ENCODE data around the gene GLI3.
"Not testable (repeated sequence)": the region's sequence is repeated elsewhere in the genome, so short reads cannot be mapped to it uniquely, and the experiment has no call there.

GLI3 gene

GRCh38 chr7:42210333-42210732, 26.7 kb downstream of the GLI3 start:
- no peak for DNase-seq

- DNase-seq: not testable (repeated sequence)
Measured at GRCh38 chr7:42209085-42209484, 27.9 kb downstream of the GLI3 start.

GRCh38 chr7:42208572-42208971, 28.4 kb downstream of the GLI3 start:
- DNase-seq: no peak

DNA sequence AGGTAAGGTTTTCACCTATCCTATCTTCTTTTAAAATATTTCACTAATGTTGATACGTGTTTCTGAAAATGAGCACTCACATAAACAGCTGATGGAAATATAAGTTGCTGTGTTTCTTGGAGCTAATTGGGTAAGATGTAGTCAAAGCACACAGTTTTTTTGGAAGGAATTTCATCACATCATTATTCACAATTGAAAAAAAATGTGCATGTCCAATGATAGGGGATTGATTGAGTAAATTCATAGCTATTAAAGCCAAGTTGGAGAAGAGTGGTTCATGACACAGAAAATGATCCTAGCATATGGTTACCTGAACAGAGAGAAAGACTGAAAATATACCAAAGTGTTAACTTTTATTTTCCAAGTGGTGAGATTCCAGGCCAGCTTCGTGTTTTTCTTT, 29.6 kb downstream of the GLI3 start:
- DNase-seq: no peak

DNA sequence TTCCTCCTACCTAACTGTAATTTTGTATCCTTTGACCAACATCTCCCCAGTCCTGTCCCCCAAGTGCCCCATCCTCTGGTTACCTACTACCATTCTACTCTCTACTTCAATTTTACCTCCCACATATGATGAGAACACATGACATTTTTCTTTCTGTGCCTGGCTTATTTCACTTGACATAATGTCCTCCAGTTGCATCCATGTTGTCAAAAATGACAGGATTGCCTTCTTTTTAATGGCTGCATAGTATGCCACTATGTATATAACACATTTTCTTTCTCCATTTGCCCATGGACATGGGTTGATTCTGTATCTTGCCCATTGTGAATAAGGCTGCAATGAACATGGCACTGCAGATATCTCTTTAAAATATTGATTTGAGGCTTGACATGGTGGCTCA, 33.7 kb downstream of the GLI3 start:
- no peak for DNase-seq

GRCh38 chr7:42202601-42203000, 34.4 kb downstream of the GLI3 start:
- no peak for DNase-seq

- no peak for DNase-seq
Measured at GRCh38 chr7:42198974-42199668, 37.9 kb downstream of the GLI3 start.

GRCh38 chr7:42198296-42198695, 38.7 kb downstream of the GLI3 start:
- no peak for DNase-seq

DNA sequence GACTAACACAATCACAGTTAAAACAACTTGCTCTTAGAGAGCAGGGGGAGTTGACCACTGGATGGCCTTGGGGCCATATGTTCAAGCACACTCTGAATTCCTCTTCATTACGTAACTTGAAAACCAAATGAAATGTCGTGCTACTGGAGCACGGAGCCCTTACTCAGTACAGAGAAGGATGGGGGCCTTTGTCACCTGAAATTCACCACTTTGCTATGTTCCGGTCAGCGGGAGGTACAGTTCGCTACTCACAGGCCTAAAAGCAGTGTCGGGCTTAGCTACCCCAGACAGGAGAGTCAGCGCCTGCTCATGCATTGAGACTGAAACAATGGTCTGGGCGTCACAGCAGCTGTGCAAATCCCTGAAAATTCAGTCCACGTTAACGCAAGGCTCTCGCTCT, 39.6 kb downstream of the GLI3 start:
- DNase-seq: no peak

DNA sequence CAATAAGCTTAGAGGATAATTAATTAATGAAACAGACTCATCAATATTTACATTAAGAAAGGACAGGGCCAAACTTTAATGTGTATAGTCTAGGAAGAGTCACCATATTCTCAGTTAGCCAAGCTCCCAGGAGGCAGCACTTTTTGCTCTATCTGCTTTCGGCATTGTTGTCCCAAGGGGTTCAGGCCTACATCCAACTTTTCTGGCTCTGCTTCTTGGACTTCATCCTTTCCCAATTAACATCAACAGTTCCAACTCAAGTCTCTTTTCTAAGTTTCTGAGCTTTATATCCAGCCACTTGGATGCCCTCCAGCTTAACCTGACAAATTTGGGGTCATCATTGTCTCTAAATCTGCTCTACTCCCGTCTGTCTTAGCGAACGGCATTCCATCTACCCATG, 42.8 kb downstream of the GLI3 start:
- DNase-seq: no peak

DNA sequence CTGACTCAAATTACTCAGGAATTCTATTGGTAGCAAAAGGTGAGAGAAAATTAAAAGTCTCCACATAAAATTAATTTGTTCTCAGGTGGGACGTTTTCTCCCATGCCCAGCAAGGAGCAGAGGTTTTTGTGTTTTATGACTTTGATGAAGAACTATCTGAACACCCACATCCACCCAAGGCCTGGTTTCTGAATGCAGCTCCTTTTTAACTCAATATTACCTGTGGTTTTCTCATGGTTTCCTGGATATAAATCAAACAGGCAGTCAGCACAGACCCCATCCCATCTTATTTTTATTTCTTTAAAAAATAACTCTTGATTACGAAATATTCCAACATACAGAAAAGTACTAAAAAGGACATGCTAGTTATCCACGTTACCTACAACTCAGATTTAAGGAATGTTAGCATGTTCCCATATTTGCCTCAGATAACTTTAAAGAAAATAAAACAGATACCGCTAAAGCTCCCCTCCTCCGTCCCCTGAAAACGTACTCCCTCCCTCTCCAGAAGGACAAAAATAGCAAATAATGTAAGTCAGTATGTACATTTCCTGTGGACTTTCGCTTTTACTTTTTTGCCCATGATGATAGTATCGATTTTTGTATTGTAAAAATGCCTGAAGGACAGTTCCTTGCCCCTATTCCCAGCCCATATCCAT, 43.4 kb downstream of the GLI3 start:
- DNase-seq: no peak

GRCh38 chr7:42192851-42193461, 44.1 kb downstream of the GLI3 start:
- DNase-seq: no peak

GRCh38 chr7:42192066-42192465, 44.9 kb downstream of the GLI3 start:
- no peak for DNase-seq

DNA sequence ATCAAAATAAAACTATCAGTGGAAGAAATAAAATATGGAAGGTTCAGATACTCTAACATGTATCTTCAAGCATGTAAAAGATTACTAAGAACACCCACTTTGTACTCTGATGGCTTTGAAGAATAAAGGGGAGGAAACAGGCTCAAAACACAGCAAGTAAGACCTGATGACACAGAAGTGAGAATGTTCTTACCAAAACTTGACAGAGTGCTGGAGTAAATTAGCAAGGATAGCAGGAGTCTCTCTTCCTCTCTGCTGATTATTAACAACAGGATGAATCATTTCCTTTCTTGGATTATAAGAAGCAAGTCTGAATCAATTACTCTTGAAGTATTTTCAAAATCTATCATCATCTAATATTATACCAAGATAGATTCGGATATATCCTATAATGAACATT, 47.5 kb downstream of the GLI3 start:
- DNase-seq: no peak

DNA sequence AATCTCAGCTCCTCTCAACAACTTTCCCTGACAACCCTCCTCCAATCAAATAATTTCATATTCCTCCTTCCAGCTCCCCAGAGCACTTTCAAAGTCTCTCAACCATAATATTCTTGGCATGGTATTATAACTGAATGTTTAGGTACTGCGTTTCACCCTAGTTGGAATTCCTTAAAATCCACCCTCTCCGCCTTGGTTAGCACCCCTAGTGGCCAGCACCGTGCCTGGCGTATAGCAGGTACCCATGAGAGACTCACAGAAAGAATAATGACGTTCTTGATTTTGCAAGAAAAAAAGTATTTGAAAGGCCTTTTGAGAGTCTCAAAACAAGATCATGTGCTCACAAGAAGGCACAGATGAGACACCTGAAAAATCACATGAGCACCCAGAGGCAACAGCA, 50.9 kb downstream of the GLI3 start:
- no peak for DNase-seq

GRCh38 chr7:42185726-42186125, 51.3 kb downstream of the GLI3 start:
- DNase-seq: no peak

GRCh38 chr7:42183547-42183946, 53.5 kb downstream of the GLI3 start:
- no peak for DNase-seq

DNA sequence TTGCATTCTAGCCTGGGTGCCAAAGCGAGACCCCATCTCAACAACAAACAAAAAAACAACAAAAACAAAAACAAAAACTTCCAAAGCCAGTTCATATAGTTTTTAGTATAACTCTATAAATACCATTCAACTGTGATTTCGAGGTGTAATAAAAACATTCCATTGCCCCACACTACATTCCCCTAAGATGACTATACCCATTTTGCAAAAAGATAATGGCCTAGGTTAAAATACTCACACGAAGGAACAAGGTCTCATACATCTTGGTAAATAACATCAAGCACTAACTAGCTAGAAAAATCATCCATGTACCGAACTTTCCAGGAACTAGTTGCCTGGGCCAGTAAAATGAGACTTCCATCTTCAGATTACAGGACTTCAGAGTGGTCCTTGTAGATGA, 55.4 kb downstream of the GLI3 start:
- DNase-seq: no peak

- DNase-seq: no peak
Measured at GRCh38 chr7:42180806-42181205, 56.2 kb downstream of the GLI3 start.

- no peak for DNase-seq
Measured at GRCh38 chr7:42176724-42177101, 60.3 kb downstream of the GLI3 start.

GRCh38 chr7:42175834-42176723, 60.9 kb downstream of the GLI3 start:
- DNase-seq: no peak

DNA sequence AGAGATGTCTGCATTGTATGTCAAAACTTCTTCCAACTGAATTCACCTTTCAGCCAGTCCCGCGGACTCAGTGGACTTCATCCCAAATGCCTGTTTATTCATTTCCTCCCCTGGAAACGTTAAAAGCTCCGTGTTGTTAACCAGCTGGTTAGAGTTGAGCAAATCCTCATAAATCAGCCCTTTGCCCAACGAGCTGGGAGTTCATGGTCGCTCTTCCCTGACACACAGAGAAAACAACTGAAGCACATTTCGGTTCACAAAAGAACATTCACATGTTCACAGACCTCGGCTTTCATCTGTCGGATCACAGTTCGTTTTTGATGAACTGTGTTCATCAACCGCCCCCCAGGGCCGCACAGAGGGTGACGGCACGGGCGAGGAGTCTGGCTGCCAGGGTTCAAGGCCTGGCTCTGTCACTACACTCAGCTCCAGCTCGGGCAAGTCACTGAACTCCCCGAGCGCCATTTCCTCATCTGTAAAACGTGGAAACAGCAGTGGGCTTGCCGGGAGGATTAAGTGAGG, 62.6 kb downstream of the GLI3 start:
- DNase-seq: no peak

GRCh38 chr7:42170724-42171123, 66.3 kb downstream of the GLI3 start:
- DNase-seq: no peak
